H9 (cell line): Measurements from ENCODE around the gene MDH1. TPM values are rescaled to one million over a fixed set of nuclear protein-coding genes. Genes with fewer than 3 reads are reported as not detected.
"Not testable (repeated sequence)": the region's sequence is repeated elsewhere in the genome, so short reads cannot be mapped to it uniquely, and the experiment has no call there.

Experiments used
- DNase-seq: peaks from one replicate; pipeline ENCODE4 v3.0.0-alpha.2; 2017
- H2AFZ ChIP-seq: one replicate; pipeline ENCODE4 v1.6.1; 2013; ENCODE audit warnings: mild to moderate bottlenecking, low read length, control low read depth, moderate library complexity
- H2AK5ac ChIP-seq: 2 replicates; pipeline ENCODE4 v1.6.1; 2013; ENCODE audit warnings: low read length, control low read depth, mixed read lengths; ENCODE audit not compliant: insufficient read length
- H2BK120ac ChIP-seq: one replicate; pipeline ENCODE4 v1.6.1; 2013; ENCODE audit warnings: low read depth, mild to moderate bottlenecking, low read length, control low read depth, inconsistent platforms; ENCODE audit not compliant: poor library complexity, severe bottlenecking
- H2BK12ac ChIP-seq: 2 replicates; pipeline ENCODE4 v1.6.1; 2013; ENCODE audit warnings: low read length, control low read depth, mixed read lengths, low read depth; ENCODE audit not compliant: insufficient read length
- H2BK15ac ChIP-seq: 2 replicates; pipeline ENCODE4 v1.6.1; 2013; ENCODE audit warnings: low read depth, low read length, control low read depth
- H2BK20ac ChIP-seq: one replicate; pipeline ENCODE4 v1.6.1; 2013; ENCODE audit warnings: low read depth, mild to moderate bottlenecking, low read length, control low read depth, inconsistent platforms; ENCODE audit not compliant: poor library complexity, severe bottlenecking
- H2BK5ac ChIP-seq: 2 replicates; pipeline ENCODE4 v1.6.1; 2013; ENCODE audit warnings: low read length, control low read depth, mixed read lengths; ENCODE audit not compliant: insufficient read length
- H3K14ac ChIP-seq: 2 replicates; pipeline ENCODE4 v1.6.1; 2013; ENCODE audit warnings: low read length, control low read depth; ENCODE audit not compliant: insufficient read depth
- H3K18ac ChIP-seq: 2 replicates; pipeline ENCODE4 v1.6.1; 2013; ENCODE audit warnings: low read depth, mild to moderate bottlenecking, mixed read lengths, low read length, control low read depth; ENCODE audit not compliant: insufficient read length
- H3K23ac ChIP-seq: 2 replicates; pipeline ENCODE4 v1.6.1; 2013; ENCODE audit warnings: low read length, control low read depth, mixed read lengths, low read depth; ENCODE audit not compliant: insufficient read length
- H3K23me2 ChIP-seq: 2 replicates; pipeline ENCODE4 v1.6.1; 2013; ENCODE audit warnings: low read depth, mild to moderate bottlenecking, mixed read lengths, low read length, control low read depth; ENCODE audit not compliant: insufficient read length, poor library complexity, severe bottlenecking
- H3K27ac ChIP-seq: 2 replicates; pipeline ENCODE4 v1.5.1; 2013; ENCODE audit warnings: low read length, control low read depth, mixed read lengths, low read depth; ENCODE audit not compliant: insufficient read length
- H3K27me3 ChIP-seq: 2 replicates; pipeline ENCODE4 v1.6.1; 2013; ENCODE audit warnings: low read length, control low read depth, inconsistent platforms; ENCODE audit not compliant: insufficient read depth
- H3K4ac ChIP-seq: 2 replicates; pipeline ENCODE4 v1.6.1; 2013; ENCODE audit warnings: low read depth, mild to moderate bottlenecking, control low read depth, inconsistent platforms, low read length, moderate library complexity
- H3K4me1 ChIP-seq: 2 replicates; pipeline ENCODE4 v1.6.1; 2013; ENCODE audit warnings: low read length, control low read depth, inconsistent platforms; ENCODE audit not compliant: insufficient read depth
- H3K4me2 ChIP-seq: 2 replicates; pipeline ENCODE4 v1.6.1; 2013; ENCODE audit warnings: low read length, control low read depth, mixed read lengths; ENCODE audit not compliant: insufficient read length, insufficient read depth
- H3K56ac ChIP-seq: 2 replicates; pipeline ENCODE4 v1.6.1; 2013; ENCODE audit warnings: low read depth, mild to moderate bottlenecking, mixed read lengths, low read length, control low read depth; ENCODE audit not compliant: insufficient read length
- H3K79me1 ChIP-seq: 2 replicates; pipeline ENCODE4 v1.6.1; 2013; ENCODE audit warnings: low read depth, mild to moderate bottlenecking, moderate library complexity, low read length, control low read depth, inconsistent platforms; ENCODE audit not compliant: insufficient read depth, poor library complexity, severe bottlenecking
- H3K79me2 ChIP-seq: 2 replicates; pipeline ENCODE4 v1.6.1; 2013; ENCODE audit warnings: low read length, control low read depth, inconsistent platforms; ENCODE audit not compliant: insufficient read depth
- H3K9ac ChIP-seq: 2 replicates; pipeline ENCODE4 v1.6.1; 2013; ENCODE audit warnings: low read length, control low read depth, mixed read lengths; ENCODE audit not compliant: insufficient read length; ENCODE audit errors: extremely low read depth
- H3K9me3 ChIP-seq: one replicate; pipeline ENCODE4 v1.6.1; 2013; ENCODE audit warnings: low read depth, low read length, inconsistent platforms; ENCODE audit not compliant: control insufficient read depth
- H3T11ph ChIP-seq: one replicate; pipeline ENCODE4 v1.6.1; 2013; ENCODE audit warnings: mild to moderate bottlenecking, low read length, control low read depth, inconsistent platforms
- H4K20me1 ChIP-seq: one replicate; pipeline ENCODE4 v1.6.1; 2013; ENCODE audit not compliant: control insufficient read depth, insufficient read length, insufficient read depth
- H4K5ac ChIP-seq: 2 replicates; pipeline ENCODE4 v1.6.1; 2013; ENCODE audit warnings: low read depth, mild to moderate bottlenecking, mixed read lengths, low read length, control low read depth; ENCODE audit not compliant: insufficient read length
- H4K8ac ChIP-seq: replicated peaks from 2 replicates; pipeline ENCODE4 v1.6.1; 2013; ENCODE audit warnings: low read length, control low read depth, mixed read lengths, low read depth; ENCODE audit not compliant: insufficient read length
- H4K91ac ChIP-seq: 2 replicates; pipeline ENCODE4 v1.6.1; 2013; ENCODE audit warnings: low read depth, mild to moderate bottlenecking, moderate library complexity, mixed read lengths, low read length, control low read depth; ENCODE audit not compliant: insufficient read length
- H3K27ac Mint-ChIP-seq, 3 experiments: 2 replicates in 2 of 3; 3 replicates in 1 of 3; pipeline ENCODE4 v1.8.0; 2020 to 2021; ENCODE audit warnings: mixed read lengths in 3 of 3, mild to moderate bottlenecking in 1 of 3, moderate library complexity in 1 of 3
- H3K27me3 Mint-ChIP-seq: 2 replicates; pipeline ENCODE4 v1.8.0; 2021; ENCODE audit warnings: low read depth, mild to moderate bottlenecking, moderate library complexity, mixed read lengths
- H3K36me3 Mint-ChIP-seq, 3 experiments: 2 replicates in 2 of 3; 3 replicates in 1 of 3; pipeline ENCODE4 v1.8.0; 2020 to 2021; ENCODE audit warnings: low read depth in 3 of 3, mixed read lengths in 3 of 3; ENCODE audit not compliant: insufficient read depth in 1 of 3
- H3K4me1 Mint-ChIP-seq, 2 experiments: 2 replicates each; pipeline ENCODE4 v1.8.0; 2020; ENCODE audit warnings: mixed read lengths in 2 of 2
- H3K4me3 Mint-ChIP-seq, 2 experiments: 2 replicates in 1 of 2; 3 replicates in 1 of 2; pipeline ENCODE4 v1.8.0; 2020 to 2021; ENCODE audit warnings: mild to moderate bottlenecking in 2 of 2, mixed read lengths in 2 of 2, moderate library complexity in 1 of 2
- H3K9me3 Mint-ChIP-seq, 2 experiments: 2 replicates in 1 of 2; 3 replicates in 1 of 2; pipeline ENCODE4 v1.8.0; 2020; ENCODE audit warnings: mild to moderate bottlenecking in 2 of 2, mixed read lengths in 2 of 2, moderate library complexity in 1 of 2
- WGBS: extraction: QIAGEN DNeasy Blood & Tissue Kit; methylation state at CpG from one replicate; pipeline ENCODE4 v1.1.7; 2013; ENCODE audit warnings: missing lambda C conversion rate, low lambda C conversion rate, mixed read lengths; ENCODE audit not compliant: insufficient read length; ENCODE audit errors: extremely low coverage; 5-methylcytosine and 5-hydroxymethylcytosine counted together
- total RNA-seq: library from RNA; stranded (reverse); gene quantifications from 2 replicates; pipeline ENCODE4 v1.2.1, GENCODE V29; 2021

The MDH1 gene
- total RNA-seq, 1 experiment from 2014 or later, result 324 TPM

GRCh38 chr2:63573726-63574345, 14.9 kb upstream of the MDH1 start:
- H4K91ac ChIP-seq, H2BK15ac ChIP-seq, H2AK5ac ChIP-seq, H3K23ac ChIP-seq, H3K79me2 ChIP-seq, H3K23me2 ChIP-seq, H2BK120ac ChIP-seq, H4K20me1 ChIP-seq, H3K9me3 Mint-ChIP-seq, H3T11ph ChIP-seq, H4K8ac ChIP-seq, H2AFZ ChIP-seq, H3K9ac ChIP-seq, H3K79me1 ChIP-seq, H3K27me3 Mint-ChIP-seq, H3K18ac ChIP-seq, H4K5ac ChIP-seq, DNase-seq, H2BK12ac ChIP-seq, H3K27me3 ChIP-seq, H3K4me1 ChIP-seq, H3K56ac ChIP-seq, H2BK20ac ChIP-seq, H3K4ac ChIP-seq, H3K14ac ChIP-seq, H3K9me3 ChIP-seq, H2BK5ac ChIP-seq: not testable (repeated sequence)
- peak overlapping the region; percentile 45 to 79 for H3K4me3 Mint-ChIP-seq
- Histone ChIP-seq H3K27ac (peak overlapping the region; percentile 90), H3K4me2 (peak overlapping the region; percentile 51)
- H3K36me3 Mint-ChIP-seq, result peaks cover 8 to 27% (median 11%) of the 10 kb centered on the region in 3 experiments
- H3K27ac Mint-ChIP-seq, result peak overlapping the region; percentile 94 to 99 (median 98)
- peaks cover 57 to 69% of the 10 kb centered on the region in 2 experiments for H3K4me1 Mint-ChIP-seq
- no CpG with 5 or more reads among the region's 13 CpGs for WGBS
